Activated T-helper 1 cell treated with Interleukin-2 at 50 U/mL for 16 hours (primary cell): ENCODE results near the gene CA10.

ENCODE experiments used
- DNase-seq: peaks from one replicate; pipeline ENCODE4 v3.0.0-alpha.2; 2020; ENCODE audit warnings: low read depth

CA10 gene

DNA sequence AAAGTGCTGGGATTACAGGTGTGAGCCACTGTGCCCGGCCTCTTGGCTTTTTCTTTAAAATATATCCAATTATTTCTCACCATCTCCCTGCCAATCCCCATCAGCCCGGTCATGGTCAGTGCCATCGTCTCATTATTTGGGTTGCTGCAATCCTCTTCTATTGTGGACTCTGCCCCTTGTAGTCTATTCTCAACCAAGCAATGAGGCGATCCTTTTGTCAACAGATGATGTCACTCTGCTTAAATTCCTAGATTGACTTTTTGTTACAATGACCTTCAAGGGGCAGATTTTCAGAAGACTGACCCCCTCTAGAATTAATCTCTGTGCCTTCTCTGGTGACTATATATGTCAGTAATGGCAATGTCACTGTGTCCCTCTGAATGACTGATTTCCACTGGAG, 513.5 kb downstream of the CA10 start:
- no peak for DNase-seq

DNA sequence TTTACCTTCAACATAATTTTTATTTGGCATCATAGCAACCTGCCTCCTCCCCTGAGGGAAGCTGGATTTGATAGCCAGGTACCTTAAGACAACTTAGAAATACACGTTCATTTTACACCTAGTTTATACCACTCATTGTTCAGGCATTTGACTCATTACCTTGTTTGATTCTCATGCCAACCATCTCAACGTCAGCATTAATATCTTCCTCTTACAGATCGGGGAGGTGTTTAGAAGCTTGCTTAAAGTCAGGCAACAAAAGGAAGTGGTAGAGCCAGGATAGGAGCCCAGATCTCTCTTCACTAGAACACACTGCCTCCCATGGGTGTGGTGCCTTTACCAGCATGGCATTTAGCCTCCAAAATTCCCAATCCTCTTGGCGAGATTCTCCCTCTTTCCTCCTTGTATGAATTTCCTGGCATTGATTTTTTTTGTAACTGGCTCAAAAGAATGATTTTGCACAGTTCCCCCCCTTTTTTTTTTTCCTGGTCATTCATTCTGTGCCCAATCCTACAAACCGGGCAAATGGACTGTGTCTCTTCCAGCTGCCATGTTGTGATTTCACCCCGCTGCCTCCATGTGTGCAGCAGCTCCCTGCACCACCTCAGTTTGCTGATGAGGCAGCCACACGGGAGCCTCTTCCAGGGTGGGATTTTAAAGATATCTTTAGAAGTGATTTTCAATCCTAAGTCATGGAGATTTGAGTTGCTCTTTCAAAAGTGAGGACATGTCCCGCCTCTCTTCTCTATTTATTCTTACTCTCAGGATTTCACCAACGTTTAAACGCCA, 514.6 kb downstream of the CA10 start:
- no peak for DNase-seq

GRCh38 chr17:51642029-51642428, 516.5 kb downstream of the CA10 start:
- no peak for DNase-seq

- DNase-seq, result no peak
These were observed 518.3 kb downstream of the CA10 start for GRCh38 chr17:51640108-51640622.

DNA sequence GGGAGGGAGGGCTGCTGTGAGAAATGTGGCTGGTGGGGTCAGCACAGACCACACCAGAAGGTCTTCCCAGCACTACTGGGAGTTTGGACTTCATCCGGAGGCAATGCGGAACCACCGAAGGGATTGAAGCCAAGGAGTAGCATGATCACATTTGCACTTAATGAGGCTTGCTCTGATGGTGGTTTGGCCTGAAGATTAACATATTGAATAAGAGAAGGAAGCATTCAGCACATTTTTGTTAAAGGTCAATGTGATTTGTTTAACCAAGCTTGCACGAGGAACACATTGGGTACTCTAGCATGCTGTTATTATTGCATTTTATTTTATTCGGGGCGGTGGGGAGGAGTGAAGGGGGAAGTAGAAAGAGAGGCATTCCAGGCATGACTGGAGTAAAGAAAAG, 519.5 kb downstream of the CA10 start:
- no peak for DNase-seq

GRCh38 chr17:51636291-51636690, 522.2 kb downstream of the CA10 start:
- no peak for DNase-seq

DNA sequence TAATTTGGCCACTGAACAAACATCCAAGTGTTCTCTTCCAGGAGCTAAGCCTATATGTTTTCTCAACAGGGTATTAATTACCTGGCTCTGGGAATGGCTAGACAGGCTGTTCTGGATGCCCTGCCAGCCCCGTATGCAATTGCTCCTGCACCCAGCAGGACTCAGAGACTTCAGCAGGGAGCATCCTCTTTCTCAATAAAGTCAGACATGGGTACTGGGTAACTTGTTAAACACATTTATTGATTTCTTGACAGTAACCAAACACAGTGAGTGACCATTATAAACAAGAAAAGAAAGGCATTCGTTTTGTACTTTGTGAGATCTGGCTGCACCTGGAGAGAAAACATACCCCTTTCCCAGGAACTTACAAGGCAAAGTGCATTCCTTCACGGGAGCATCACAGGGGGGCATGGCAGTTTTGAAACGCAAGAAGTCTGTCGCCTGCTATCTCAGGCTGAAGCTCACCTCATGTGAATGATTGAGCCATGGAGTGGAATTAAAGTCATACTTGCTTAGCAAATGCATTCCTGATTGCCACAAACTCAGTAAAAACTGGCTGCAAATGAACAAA, 528.3 kb downstream of the CA10 start:
- no peak for DNase-seq

DNA sequence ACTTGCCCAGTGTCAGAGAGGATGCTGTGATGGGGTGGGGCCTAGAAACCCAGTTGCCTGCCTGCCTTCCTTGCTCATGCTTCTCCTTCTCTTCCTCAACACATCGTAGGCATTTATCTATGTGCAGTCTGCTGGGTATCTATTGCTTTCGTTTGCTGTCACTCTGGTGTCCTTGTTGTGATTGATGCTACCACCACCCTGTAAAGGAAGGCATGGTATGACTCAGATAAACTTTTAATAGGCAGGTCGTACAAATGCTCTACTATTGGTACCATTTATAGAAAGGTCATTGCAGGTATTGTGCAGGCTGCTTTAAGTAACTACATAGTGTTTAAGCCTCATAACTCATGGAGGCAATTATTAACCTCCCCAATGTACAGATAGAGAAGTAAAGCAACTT, 529.3 kb downstream of the CA10 start:
- DNase-seq, result no peak

DNA sequence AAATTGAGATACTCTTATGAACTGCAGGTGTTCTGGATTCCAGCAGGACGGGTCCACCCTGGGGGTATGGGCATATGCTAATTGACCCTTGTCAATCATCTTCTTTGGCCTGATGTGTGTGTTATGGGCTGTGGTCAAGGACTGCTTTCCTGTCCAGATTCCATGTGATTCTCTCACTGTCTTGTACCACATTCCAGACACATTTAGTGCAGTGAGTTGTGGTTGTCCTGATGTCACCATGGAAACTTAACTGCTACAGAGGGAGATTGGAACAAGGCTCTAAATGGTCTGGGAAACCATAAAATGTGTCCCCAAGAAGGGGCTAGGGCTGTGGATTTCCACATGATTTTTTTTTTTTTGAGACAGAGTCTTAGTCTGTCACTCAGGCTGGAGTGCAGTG, 530.7 kb downstream of the CA10 start:
- DNase-seq, result no peak

GRCh38 chr17:51618476-51618875, 540.0 kb downstream of the CA10 start:
- no peak for DNase-seq

- no peak for DNase-seq
These were observed 540.5 kb downstream of the CA10 start for GRCh38 chr17:51617986-51618385.

- DNase-seq, result no peak
These were observed 545.3 kb downstream of the CA10 start for GRCh38 chr17:51613255-51613654.

- no peak for DNase-seq
These were observed 545.8 kb downstream of the CA10 start for GRCh38 chr17:51612692-51613091.

GRCh38 chr17:51611585-51611984, 546.9 kb downstream of the CA10 start:
- DNase-seq, result no peak

- DNase-seq, result no peak
These were observed 547.7 kb downstream of the CA10 start for GRCh38 chr17:51610834-51611233.

DNA sequence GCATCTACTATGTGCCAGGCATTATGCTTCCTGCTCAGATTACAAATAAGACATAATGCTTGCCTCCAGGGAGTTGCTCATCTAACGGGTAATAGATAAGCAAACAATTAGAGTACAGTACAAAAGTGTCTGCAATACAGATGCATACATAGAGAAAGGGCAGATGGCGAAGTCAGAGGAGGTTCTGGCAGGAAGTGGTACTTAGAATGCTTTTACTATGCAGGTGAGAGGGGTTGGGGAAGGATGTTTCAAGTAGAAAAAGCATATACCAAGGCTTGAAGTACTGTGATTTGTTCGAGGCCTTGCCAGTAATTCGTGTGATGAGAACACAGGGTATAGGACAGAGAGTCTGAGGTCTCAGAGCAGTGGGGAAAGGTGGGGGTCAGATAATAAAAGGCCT, 548.4 kb downstream of the CA10 start:
- DNase-seq, result no peak

DNA sequence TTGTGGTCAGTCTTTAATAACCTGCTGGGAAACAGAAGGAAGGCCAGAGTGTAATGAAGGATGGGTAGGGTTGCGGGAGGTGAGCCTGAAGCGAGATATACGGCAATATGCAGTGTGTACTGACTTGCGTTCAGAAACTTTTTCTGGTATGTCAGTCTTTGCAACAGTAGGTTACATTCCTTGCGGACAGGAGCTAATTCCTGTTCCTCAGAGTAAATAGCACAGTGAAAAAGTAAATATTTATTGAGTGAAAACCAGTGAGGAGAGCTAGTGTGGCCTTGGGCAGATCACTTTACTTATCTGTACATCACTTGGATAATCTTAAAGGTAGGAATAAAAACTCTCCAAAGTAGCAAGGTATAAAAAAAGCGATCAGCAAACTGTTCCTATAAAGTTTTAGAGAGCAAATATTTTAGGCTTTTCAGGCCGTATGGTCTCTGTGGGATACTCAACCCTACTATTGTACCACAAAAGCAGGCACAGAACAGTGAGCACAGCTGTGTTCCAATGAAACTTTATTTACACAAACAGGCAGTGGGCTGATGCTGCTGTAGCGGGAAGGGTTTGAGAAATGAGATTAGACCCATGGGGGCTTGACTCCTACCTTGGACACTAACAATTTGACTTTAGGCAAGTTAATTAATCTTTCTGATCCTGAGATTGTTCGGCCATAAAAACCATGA, 550.1 kb downstream of the CA10 start:
- DNase-seq, result no peak

DNA sequence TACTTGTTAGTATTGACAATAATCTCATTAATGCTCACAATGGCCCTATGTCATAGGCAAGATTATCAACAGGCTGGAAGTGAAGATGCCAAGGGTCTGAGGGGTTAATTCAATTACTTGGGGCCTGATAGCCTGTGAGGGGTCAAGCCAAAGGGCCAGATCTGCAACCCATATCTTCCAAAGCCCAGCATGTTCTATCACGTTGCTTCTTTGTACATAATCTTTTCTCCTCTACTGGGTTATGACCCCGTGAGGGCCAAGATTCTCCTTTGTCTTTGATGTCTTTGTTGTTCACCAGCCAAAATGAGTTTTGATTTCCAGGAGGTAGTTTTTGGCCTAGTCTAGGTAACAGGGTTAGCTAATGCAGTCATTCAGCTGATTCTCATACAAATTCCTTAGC, 551.0 kb downstream of the CA10 start:
- no peak for DNase-seq

DNA sequence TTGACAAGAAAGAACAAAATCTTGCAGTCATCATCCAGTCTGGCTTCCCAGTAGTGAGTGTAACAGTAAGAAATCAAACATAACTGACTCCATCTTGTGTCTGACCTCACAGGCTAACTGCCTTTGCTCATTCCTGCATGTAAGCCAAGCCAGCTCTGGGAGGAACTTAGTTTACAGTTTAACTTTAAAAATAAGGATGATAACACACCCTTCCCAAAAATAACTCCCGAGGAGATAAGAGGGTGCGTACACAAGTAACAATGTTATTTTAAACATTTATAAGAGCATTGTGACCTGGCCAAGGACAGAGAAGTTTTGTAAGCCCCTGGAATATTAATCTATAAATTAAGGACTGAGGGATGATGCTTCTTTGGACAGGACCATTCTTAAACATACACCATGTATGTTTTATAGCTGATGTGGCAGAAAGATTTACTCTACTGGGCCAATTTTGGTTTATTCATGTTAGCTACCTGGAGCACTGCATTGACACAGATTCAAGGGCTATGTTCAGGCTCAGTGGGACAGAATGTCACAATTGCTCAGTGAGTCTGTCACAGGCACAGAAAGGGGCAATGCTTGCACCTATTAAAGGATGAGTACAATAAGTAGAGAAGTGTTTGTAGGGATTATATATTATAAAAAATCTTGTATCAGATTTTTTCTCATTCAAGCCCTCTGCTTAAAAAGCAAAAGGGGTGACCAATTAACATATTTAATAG, 554.1 kb downstream of the CA10 start:
- DNase-seq, result no peak

GRCh38 chr17:51601622-51602261, 556.8 kb downstream of the CA10 start:
- DNase-seq, result no peak

DNA sequence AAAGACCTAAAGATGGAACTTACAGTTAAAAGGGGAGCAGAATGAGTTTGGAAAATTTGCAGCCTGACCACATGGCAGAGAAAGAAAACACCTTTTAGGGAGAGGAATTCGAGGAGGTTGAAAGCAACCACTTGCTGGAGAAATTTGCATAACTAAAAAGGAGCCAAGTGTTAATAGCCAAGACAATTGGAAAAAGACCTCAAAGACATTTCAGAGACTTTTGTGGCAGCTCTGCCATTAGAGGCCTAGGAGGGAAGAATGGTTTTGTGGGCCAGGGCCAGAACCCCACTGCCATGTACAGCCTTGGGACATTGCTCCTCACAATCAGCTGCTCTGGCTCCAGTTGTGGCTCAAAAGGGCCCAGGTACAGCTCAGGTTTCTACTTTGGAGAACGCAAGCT, 559.7 kb downstream of the CA10 start:
- DNase-seq, result no peak

- no peak for DNase-seq
These were observed 561.2 kb downstream of the CA10 start for GRCh38 chr17:51597345-51597744.
